ENCODE measurements around the gene LATS2.
"Not testable (repeated sequence)": the region's sequence is repeated elsewhere in the genome, so short reads cannot be mapped to it uniquely, and the experiment has no call there.

Gene LATS2

DNA sequence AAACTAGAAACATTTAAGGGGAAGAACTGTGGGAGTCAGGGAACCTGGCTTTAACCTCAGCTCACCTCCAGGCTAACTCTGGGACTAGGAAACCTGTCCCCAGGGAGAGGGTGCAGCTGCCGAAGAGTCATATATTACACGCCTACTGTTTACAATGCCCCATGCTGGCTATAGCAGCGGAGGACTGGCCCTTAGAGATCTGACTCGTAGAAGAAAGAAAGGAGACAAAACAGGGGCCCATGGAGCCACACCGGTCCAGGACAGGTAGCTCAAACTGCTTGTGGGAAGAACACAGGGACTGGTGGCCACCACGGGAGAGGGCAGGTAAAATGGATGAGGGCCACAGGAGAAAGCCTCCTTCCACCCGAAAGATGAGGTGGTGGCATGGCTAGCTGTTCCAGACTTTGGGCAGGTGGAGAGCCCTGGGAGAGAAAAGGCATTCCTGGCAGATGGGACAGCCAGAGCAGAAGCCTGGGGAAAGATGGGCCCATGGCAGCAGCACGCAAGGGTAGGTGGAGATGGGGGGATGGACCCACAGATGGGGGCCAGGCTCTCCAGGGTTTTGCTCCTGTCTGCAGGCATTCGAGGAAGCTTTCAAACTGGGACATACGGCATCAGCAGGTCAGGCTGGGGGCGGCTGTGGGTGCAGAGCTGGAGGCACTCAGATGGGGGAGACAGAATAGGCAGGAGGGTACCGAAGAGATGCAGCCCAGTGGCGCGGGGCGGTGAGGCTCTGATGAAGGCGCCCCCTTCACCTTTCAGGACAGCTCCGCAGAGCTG is 69.5 kb downstream of the LATS2 start:
- no peak for DNase-seq

- DNase-seq: no peak
These were observed 70.4 kb downstream of the LATS2 start for GRCh38 chr13:20990910-20991525.

DNA sequence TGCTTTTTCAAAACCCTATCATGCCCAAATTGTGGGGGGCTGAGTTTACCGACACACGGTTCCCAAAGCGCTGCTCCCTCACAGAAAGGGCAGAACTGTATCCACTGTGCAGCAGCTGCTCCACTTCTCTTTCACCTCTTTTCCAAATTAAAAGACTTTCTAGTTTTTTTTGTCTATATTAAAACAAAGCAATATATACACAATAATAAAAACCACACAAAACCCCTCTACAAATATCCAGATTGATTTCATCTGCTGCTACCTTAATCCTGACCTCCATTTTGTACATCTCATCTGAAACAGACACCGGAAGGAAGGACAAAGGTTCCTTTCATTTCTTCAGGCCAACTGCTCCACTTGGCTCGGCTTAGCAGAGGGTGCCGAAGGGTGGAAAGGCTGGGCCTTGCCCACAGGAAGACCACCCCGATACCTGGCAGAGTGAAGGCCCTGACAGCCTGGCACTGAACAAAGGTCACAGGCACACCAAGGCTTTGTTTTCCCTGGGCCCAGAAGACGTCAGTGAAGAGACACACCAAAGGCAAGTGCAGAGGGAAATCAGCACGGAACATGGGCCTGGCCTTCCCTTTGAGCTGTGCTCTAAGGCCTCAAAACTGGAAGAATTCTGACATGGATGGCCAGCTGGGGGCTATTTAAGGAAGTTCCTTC is 71.6 kb downstream of the LATS2 start:
- no peak for DNase-seq

DNA sequence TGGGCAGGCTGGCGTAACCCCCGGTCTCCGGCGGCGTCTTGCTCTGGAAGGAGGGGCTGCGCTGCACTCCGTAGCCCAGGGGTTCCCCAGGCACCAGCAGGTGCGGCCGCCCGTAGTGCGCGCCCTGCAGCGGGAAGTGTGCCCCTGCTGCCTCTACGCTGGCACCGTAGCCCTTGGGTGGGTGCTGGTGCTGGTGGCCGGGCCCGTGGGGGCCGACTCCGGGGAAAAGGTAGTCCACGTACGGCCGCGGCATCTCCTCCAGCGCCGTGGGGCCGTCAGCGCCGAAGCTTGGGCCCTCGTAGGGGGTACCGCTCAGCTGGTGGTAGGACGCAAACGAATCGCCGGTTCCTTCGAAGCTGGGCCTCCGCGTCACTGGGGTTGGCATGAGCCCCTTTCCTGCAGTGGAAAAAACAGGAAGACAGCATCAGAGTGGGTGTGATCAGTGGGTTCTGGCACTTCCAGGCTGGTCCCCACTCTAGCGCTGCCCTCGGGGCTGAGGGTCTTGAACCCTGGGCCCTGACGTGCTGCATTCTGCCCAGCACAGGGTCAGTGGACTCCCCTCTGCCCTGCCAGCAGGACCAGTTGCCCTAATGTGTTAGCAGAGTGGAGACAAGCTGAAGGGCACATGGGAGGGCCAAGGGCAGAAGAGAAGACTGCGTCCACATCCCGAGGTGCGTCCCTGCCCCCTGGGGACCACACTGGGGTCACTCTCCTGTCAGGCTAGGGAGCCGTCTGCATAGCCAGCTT is 72.3 kb downstream of the LATS2 start:
- DNase-seq: no peak

DNA sequence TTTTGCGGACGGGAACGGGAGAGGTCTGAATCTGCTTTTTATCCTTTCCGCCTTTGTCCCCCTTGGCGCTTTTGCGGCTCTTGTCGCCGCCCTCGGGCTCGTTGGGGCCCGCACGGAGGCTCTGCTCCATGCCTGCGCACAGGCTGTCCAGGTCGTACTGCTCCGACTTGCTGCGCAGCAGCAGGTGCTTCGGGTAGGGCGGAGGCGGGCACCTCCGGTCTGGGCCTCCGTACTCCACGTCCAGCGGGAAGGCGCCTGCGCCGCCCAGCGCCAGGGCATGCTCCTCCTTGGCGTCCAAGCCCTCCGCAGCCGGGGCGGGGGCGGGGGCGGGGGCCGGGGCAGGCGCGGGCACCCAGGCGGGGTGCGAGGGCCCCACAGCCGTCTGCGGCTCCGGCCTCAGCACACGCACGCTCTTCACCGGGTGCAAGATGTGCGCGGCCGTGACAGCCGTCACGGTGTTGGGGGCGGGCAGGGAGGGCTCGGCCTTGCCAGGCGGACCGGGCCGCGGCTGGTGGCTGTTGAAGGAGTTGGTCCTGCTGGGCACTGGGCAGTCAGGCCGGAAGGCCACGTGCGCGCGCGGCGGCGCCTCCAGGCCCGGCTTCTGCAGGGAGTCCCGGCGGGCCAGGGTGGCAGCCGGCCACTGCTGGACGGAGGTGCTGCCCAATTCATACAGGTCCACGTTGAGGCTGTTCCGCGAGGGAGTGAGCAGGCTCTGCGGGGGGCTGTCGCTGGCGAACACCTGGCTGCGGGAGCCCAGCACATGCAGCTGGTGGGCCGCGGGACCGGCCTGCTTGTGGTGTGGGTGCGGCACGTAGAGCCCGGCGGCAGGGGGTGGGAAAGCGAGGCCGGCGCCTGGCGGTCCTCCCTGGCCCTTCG is 73.1 kb downstream of the LATS2 start:
- DNase-seq: no peak

- no peak for DNase-seq
These were observed 73.8 kb downstream of the LATS2 start for GRCh38 chr13:20987599-20987998.

- DNase-seq: no peak
These were observed 76.5 kb downstream of the LATS2 start for GRCh38 chr13:20984879-20985278.

GRCh38 chr13:20983386-20983785 is 78.0 kb downstream of the LATS2 start:
- no peak for DNase-seq

DNA sequence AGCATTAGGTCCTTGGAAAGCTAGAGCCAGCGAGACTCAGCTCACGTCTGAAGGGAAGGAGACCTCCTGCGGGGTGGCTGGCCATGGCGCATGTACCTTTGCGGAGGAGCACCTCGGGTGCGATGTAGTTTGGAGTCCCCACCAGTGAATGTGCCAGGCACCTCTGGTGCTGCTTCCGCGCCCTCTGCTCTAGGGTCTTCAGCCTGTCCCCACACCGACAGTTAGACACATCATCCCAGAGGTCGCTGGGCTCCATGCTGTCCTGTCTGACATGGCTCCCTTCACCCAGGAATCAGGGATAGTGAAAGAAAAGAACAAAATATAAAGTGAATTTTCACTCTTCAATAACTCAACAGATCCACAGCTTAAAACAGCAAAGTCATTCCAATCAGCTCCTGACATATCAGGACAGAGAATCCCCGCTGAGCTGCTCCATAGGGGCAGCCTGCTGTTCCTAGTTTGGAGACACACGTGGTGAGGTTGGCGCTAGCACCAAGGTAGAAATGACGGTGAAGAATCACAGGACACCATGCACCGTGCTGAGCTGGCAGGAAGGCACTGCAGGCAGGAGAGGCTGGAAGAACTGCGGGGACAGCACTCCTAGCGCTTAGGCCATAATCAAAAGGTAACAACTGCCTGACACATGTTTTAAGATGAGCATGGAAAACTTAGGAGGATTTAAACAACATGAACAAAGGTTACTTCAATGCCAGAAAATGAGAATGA is 79.9 kb downstream of the LATS2 start:
- no peak for DNase-seq

GRCh38 chr13:20980899-20981298 is 80.5 kb downstream of the LATS2 start:
- DNase-seq: no peak

- DNase-seq: no peak
These were observed 81.0 kb downstream of the LATS2 start for GRCh38 chr13:20980430-20980829.

- DNase-seq: no peak
These were observed 84.0 kb downstream of the LATS2 start for GRCh38 chr13:20977394-20977793.

- DNase-seq: no peak
These were observed 86.3 kb downstream of the LATS2 start for GRCh38 chr13:20974981-20975585.

GRCh38 chr13:20973886-20974425 is 87.4 kb downstream of the LATS2 start:
- DNase-seq: no peak

GRCh38 chr13:20972731-20973130 is 88.7 kb downstream of the LATS2 start:
- no peak for DNase-seq

DNA sequence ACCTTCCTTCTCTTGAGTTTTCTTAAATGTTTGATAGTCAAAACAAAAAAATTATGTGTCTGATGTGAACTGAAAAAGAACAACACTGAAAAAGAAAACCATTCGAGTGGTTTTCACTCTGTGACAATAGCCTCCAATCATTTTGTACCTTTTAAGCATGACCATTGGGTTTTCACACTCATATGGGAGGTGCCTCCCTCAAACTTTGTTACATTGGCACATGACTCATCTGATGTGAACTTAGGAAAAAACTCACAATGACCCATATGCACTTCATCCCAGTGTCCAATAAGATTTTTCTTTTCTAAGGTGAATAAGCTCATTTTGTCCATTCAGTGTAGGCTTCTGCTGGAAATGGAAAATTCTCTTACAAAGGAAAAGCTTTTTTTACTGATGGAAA is 92.2 kb downstream of the LATS2 start:
- no peak for DNase-seq

- no peak for DNase-seq
These were observed 92.6 kb downstream of the LATS2 start for GRCh38 chr13:20968745-20969144.

DNA sequence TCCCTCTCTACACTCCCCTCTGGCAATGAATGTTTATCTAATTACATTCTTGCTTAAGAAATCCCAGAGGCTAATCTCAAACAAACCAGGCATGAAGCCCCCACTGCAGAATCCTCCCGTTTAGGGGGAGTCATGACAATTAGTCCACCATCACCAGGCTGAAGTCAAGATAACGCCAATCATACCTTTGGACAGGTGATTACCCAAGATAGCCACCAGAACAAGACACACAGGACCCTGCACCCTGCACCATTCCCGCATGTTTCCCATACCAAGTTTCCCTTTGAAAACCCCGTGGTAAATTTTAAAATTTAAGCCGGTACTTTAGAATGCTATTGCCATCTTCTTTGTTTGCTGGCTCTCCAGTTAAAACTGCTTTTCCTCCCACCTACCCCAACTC is 94.0 kb downstream of the LATS2 start:
- no peak for DNase-seq

DNA sequence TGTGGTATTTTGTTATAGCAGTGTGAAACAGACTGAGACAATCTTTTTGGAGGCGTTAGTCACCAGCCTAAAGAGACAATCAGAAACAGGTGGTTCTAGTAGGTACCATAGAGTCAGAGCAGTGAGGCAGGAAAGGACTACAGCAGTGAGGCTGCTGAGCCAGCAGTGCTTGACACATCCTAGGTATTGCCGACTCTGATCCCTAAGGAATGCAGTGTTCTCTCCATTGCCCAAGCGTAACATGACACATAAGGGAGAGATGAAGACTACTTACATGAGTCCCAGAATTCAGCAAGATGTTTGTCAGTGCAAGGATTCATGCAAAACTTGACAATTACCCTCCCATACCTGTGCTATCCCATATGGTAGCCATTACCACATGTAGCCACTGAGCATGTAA is 96.5 kb downstream of the LATS2 start:
- DNase-seq: no peak

GRCh38 chr13:20961663-20962062 is 99.7 kb downstream of the LATS2 start:
- DNase-seq: not testable (repeated sequence)
